Measurements from ENCODE around the gene CCNK.

DNA sequence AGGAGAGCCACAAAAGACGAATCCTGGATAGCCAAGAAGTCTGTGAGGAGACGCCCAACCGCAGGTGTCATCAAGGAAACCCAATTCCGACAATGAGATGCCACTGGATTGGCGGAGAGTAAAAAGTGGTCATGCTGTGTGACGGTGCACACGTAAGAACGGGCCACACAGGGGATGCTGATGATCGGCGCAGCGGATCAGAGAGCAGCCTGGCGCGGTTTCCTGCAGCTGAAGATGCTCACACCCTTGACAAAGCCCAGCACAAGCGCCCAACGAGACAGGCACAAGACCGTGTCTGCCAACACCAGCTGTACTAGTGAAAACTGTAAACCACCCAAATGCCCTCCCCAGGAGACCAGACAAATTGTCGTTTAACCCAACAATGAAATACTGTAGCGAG, 67.0 kb downstream of the CCNK start:
- no peak for TF ChIP-seq POLR2AphosphoS5 (IDR thresholded peaks at IDR 0.05; ENCODE audit: borderline replicate concordance, low read depth, low read length)
- TF ChIP-seq EZH2 (IDR thresholded peaks at IDR 0.05), result no peak
